AG09309 (cell line): ENCODE results near the gene RCCD1.

Source experiments
- DNase-seq: peaks from one replicate; pipeline ENCODE4 v3.0.0-alpha.2; 2010; ENCODE audit warnings: low read depth
- H3K4me3 ChIP-seq: 2 replicates; pipeline ENCODE4 v1.5.1; 2011; ENCODE audit warnings: mild to moderate bottlenecking, low read depth, low read length, moderate library complexity; ENCODE audit not compliant: control insufficient read depth
- TF ChIP-seq, protein P1 (sequence below): IDR thresholded peaks from 2 replicates; pipeline ENCODE4 v1.5.1; 2011; ENCODE audit warnings: mild to moderate bottlenecking, low read depth, low read length, inconsistent platforms; ENCODE audit not compliant: insufficient read depth, control insufficient read depth; ENCODE audit errors: missing control alignments

Gene RCCD1

DNA sequence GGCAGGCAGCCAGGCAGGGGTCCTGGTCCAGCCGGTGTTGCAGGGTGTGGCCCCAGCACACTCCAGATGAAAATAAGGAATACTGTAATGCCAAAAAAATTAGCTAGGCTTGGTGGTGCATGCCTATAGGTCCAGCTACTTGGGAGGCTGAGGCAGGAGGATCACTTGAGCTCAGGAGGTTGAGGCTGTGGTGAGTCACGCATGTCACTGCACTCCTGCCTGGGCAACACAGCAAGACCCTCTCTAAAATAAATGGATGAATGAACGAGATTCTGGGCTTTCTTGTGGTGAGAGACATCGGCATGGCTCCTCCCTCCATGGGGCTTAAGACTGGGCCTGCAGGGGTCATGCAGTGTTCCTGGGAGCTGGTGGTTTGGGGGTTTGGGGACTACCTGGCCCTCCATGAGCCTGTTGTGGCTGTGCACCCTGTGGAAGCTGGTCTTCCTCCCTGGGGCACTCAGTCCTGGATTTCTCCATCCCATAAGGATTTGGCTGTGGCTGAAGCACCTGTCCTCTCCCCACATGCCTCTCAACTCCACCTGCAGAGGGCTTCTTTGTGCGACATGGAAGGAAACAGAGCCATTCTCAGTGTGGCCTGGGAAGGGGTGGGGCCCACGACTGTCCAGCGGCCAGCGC is 7.6 kb upstream of the RCCD1 start:
- H3K4me3 ChIP-seq, result no peak overlapping the region
- DNase-seq, result no peak
- TF ChIP-seq, protein P1, sequence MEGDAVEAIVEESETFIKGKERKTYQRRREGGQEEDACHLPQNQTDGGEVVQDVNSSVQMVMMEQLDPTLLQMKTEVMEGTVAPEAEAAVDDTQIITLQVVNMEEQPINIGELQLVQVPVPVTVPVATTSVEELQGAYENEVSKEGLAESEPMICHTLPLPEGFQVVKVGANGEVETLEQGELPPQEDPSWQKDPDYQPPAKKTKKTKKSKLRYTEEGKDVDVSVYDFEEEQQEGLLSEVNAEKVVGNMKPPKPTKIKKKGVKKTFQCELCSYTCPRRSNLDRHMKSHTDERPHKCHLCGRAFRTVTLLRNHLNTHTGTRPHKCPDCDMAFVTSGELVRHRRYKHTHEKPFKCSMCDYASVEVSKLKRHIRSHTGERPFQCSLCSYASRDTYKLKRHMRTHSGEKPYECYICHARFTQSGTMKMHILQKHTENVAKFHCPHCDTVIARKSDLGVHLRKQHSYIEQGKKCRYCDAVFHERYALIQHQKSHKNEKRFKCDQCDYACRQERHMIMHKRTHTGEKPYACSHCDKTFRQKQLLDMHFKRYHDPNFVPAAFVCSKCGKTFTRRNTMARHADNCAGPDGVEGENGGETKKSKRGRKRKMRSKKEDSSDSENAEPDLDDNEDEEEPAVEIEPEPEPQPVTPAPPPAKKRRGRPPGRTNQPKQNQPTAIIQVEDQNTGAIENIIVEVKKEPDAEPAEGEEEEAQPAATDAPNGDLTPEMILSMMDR, result no peak

GRCh38 chr15:90947577-90948357 is 6.9 kb upstream of the RCCD1 start:
- no peak overlapping the region for H3K4me3 ChIP-seq
- TF ChIP-seq, protein P1, result no peak
- DNase-seq, result no peak

DNA sequence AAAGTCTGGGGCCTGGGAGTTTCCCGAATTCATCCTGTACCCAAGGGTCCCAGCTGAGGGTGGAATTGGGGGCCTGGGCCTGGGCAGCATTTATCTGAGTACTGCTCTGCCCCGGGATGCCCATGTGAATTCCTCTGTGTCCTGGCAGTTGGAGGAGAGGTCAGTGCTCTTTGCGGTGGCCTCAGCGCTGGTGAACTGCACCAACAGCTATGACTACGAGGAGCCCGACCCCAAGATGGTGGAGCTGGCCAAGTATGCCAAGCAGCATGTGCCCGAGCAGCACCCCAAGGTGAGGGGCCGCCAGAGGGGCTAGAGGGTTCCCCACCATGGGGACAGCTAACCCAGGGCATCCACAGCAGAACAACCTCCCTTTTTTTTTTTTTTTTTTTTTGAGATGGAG is 6.2 kb upstream of the RCCD1 start:
- TF ChIP-seq, protein P1, result no peak
- H3K4me3 ChIP-seq, result no peak overlapping the region
- no peak for DNase-seq

DNA sequence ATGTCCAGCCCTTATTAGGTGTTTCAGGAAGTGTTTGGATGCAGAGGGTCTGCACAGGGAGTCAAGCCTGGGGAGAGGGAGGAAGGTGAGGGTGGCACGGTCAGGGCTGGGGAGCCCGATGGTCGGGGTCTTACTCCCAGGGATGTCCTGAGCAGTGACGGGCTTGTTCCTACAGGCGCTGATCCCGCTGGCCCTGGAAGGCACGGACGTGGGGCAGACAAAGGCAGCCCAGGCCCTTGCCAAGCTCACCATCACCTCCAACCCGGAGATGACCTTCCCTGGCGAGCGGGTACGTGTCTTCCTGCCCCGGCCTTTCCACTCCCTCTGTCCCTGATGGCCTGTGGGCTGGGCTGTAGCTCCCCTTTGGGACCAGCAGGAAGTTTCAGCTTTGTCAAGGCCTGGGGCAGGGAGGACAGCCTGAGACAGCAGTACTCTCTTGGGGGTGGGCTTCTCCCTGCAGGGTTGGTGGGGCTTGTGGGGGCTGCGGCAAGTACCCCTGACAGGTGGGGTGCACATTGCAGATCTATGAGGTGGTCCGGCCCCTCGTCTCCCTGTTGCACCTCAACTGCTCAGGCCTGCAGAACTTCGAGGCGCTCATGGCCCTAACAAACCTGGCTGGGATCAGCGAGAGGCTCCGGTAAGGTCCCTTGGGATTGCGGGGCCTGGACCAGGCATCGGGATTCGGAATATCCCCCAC is 4.6 kb upstream of the RCCD1 start:
- no peak overlapping the region for H3K4me3 ChIP-seq
- DNase-seq, result no peak
- TF ChIP-seq, protein P1, result no peak

GRCh38 chr15:90950676-90951075 is 4.0 kb upstream of the RCCD1 start:
- TF ChIP-seq, protein P1, result no peak
- no peak for DNase-seq
- H3K4me3 ChIP-seq, result no peak overlapping the region

GRCh38 chr15:90952901-90953677 is 1.6 kb upstream of the RCCD1 start:
- no peak overlapping the region for H3K4me3 ChIP-seq
- DNase-seq, result no peak
- TF ChIP-seq, protein P1, result no peak
